CD4-positive, alpha-beta memory T cell (primary cell): Measurements from ENCODE around the gene RXFP1. TPM values are rescaled to one million over a fixed set of nuclear protein-coding genes. Genes with fewer than 3 reads are reported as not detected.
A peak's percentile ranks its signal among the peaks of the same experiment; 100 is the strongest.

ENCODE experiments used
- CTCF ChIA-PET: fragments of 350-600 bp; sonication (Branson Sonifier 250); formaldehyde crosslinking; loops from one replicate; lab custom pipeline; 2021; ENCODE audit warnings: inconsistent platforms; ENCODE audit not compliant: partially characterized antibody; lab: Charles Lee
- POLR2A ChIA-PET: fragments of 350-600 bp; sonication (Branson Sonifier 250); formaldehyde crosslinking; loops from one replicate; lab custom pipeline; 2021; ENCODE audit not compliant: partially characterized antibody; lab: Charles Lee
- DNase-seq, 5 donors: peaks; one replicate each; pipeline versions ENCODE4 v3.0.0 to v3.0.0-alpha.2; 2020 to 2022; ENCODE audit warnings: mixed read lengths in 1 of 5
- H3K27ac ChIP-seq: one replicate; pipeline ENCODE4 v1.7.0; 2013; ENCODE audit warnings: low read depth, low read length
- H3K27me3 ChIP-seq: 2 replicates; pipeline ENCODE4 v1.7.0; 2013; ENCODE audit warnings: mild to moderate bottlenecking, low read length, moderate library complexity; ENCODE audit not compliant: insufficient read depth
- H3K36me3 ChIP-seq: 2 replicates; pipeline ENCODE4 v1.7.0; 2013; ENCODE audit warnings: mild to moderate bottlenecking, low read length, moderate library complexity; ENCODE audit not compliant: insufficient read depth
- H3K4me1 ChIP-seq: 2 replicates; pipeline ENCODE4 v1.7.0; 2013; ENCODE audit warnings: mild to moderate bottlenecking, low read length, moderate library complexity; ENCODE audit not compliant: insufficient read depth
- H3K4me3 ChIP-seq, 2 donors: one replicate each; pipeline ENCODE4 v1.7.0; 2013; ENCODE audit warnings: low read length in 2 of 2, mild to moderate bottlenecking in 1 of 2
- H3K9me3 ChIP-seq, 2 donors: one replicate each; pipeline ENCODE4 v1.7.0; 2013; ENCODE audit warnings: low read length in 2 of 2, control low read depth in 1 of 2; ENCODE audit not compliant: control insufficient read depth in 1 of 2
- H3K27ac Mint-ChIP-seq, 7 donors: one replicate each; pipeline ENCODE4 v1.8.0; 2020 to 2021; ENCODE audit warnings: mixed read lengths in 7 of 7, mild to moderate bottlenecking in 6 of 7, inconsistent platforms in 3 of 7, moderate library complexity in 3 of 7
- H3K27me3 Mint-ChIP-seq, 2 donors: one replicate each; pipeline ENCODE4 v1.8.0; 2020 to 2021; ENCODE audit warnings: mixed read lengths in 2 of 2
- H3K36me3 Mint-ChIP-seq, 2 donors: one replicate each; pipeline ENCODE4 v1.8.0; 2020 to 2021; ENCODE audit warnings: mixed read lengths in 2 of 2, inconsistent platforms in 1 of 2, mild to moderate bottlenecking in 1 of 2
- H3K4me1 Mint-ChIP-seq, 4 donors: one replicate each; pipeline ENCODE4 v1.8.0; 2020 to 2021; ENCODE audit warnings: mixed read lengths in 4 of 4, mild to moderate bottlenecking in 1 of 4
- H3K4me3 Mint-ChIP-seq, 8 donors: one replicate each; pipeline ENCODE4 v1.8.0; 2020 to 2021; ENCODE audit warnings: mixed read lengths in 8 of 8, mild to moderate bottlenecking in 7 of 8, moderate library complexity in 6 of 8, inconsistent platforms in 3 of 8
- H3K9me3 Mint-ChIP-seq, 8 donors: one replicate each; pipeline ENCODE4 v1.8.0; 2020 to 2021; ENCODE audit warnings: mixed read lengths in 8 of 8, mild to moderate bottlenecking in 5 of 8, inconsistent platforms in 3 of 8, moderate library complexity in 1 of 8
- intact Hi-C: fragments of 100-400 bp; cut with micrococcal nuclease; formaldehyde crosslinking; loops from one replicate; pipeline ENCODE4 v1.15.1; 2023
- polyA plus RNA-seq, 2 donors: library from polyadenylated mRNA; unstranded; fragments of 300-500 nt; fragmentation: Illumina TruSeq; gene quantifications; one replicate each; pipeline ENCODE4 v1.2.3, GENCODE V29; 2021
- total RNA-seq, 2 experiments: library from RNA; stranded (reverse); gene quantifications; one replicate each; pipeline ENCODE4 v1.2.3, GENCODE V29; 2021

Gene RXFP1
- total and polyA plus RNA-seq, 4 experiments from 2014 or later: not detected

GRCh38 chr4:158610790-158611189 lies 89.1 kb downstream of the RXFP1 start:
- ChIA-PET CTCF (no interaction called here), POLR2A (no interaction called here)
- H3K4me1 ChIP-seq: no peaks in the 10 kb centered on the region
- DNase-seq: no peak
- no peaks in the 10 kb centered on the region for H3K9me3 ChIP-seq
- H3K27me3 ChIP-seq: no peaks in the 10 kb centered on the region
- H3K9me3 Mint-ChIP-seq: peaks cover 0 to 4% (median 0%) of the 10 kb centered on the region in 8 donors
- no peak overlapping the region for H3K4me3 ChIP-seq
- H3K36me3 ChIP-seq: no peaks in the 10 kb centered on the region
- no peak overlapping the region for H3K27ac ChIP-seq
- no peak overlapping the region for H3K4me3 Mint-ChIP-seq
- intact Hi-C loops: no loop called here
- peaks cover 0 to 8% (median 1%) of the 10 kb centered on the region in 4 donors for H3K4me1 Mint-ChIP-seq
- H3K27me3 Mint-ChIP-seq: peaks cover 0 to 15% of the 10 kb centered on the region in 2 donors
- H3K36me3 Mint-ChIP-seq: no peaks in the 10 kb centered on the region
- H3K27ac Mint-ChIP-seq: no peak overlapping the region

GRCh38 chr4:158613046-158613445 lies 91.4 kb downstream of the RXFP1 start:
- no peak overlapping the region for H3K27ac Mint-ChIP-seq
- no peak for DNase-seq

DNA sequence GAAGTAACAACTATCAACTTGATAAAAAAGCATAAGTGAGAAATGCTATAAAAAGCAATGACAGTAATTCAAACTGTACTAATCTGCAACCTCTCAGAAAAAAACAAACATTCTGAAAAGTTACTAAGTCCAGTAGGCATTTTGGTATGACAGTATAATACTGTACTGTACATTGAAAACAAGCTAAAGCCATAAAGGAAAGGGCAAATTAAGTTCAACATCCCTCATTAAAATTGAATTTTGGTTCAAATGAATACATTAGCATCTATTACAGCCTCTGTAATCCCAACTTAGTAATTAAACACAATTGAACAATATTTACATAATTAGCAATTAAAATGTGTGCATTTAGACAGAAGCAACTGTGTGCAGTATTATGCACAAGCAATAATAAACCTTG lies 96.3 kb downstream of the RXFP1 start:
- DNase-seq: no peak
- H3K4me3 Mint-ChIP-seq: no peak overlapping the region
- no peaks in the 10 kb centered on the region for H3K9me3 ChIP-seq
- no peaks in the 10 kb centered on the region for H3K27me3 ChIP-seq
- intact Hi-C loops: no loop called here
- H3K9me3 Mint-ChIP-seq: no peaks in the 10 kb centered on the region
- H3K4me3 ChIP-seq: no peak overlapping the region
- no peaks in the 10 kb centered on the region for H3K36me3 Mint-ChIP-seq
- POLR2A ChIA-PET: no interaction called here
- no peak overlapping the region for H3K27ac Mint-ChIP-seq
- no peaks in the 10 kb centered on the region for H3K36me3 ChIP-seq
- no peak overlapping the region for H3K27ac ChIP-seq
- CTCF ChIA-PET: no interaction called here
- no peaks in the 10 kb centered on the region for H3K4me1 Mint-ChIP-seq
- peaks cover 5 to 27% of the 10 kb centered on the region in 2 donors for H3K27me3 Mint-ChIP-seq
- no peaks in the 10 kb centered on the region for H3K4me1 ChIP-seq

More at GRCh38 chr4:158613046-158613445, 91.4 kb downstream of the RXFP1 start:
- H3K36me3 ChIP-seq: no peaks in the 10 kb centered on the region
- POLR2A ChIA-PET: no interaction called here
- Mint-ChIP-seq H3K4me3 (no peak overlapping the region), H3K27me3 (peaks cover 0 to 17% of the 10 kb centered on the region in 2 donors), H3K4me1 (peaks cover 0 to 8% (median 1%) of the 10 kb centered on the region in 4 donors), H3K9me3 (no peaks in the 10 kb centered on the region), H3K36me3 (no peaks in the 10 kb centered on the region)
- H3K4me1 ChIP-seq: no peaks in the 10 kb centered on the region
- H3K4me3 ChIP-seq: no peak overlapping the region
- no peaks in the 10 kb centered on the region for H3K27me3 ChIP-seq
- H3K27ac ChIP-seq: no peak overlapping the region
- H3K9me3 ChIP-seq: no peaks in the 10 kb centered on the region
- CTCF ChIA-PET: no interaction called here
- intact Hi-C loops: no loop called here

- H3K27me3 Mint-ChIP-seq: peaks cover 7 to 12% of the 10 kb centered on the region in 2 donors
- intact Hi-C loops: no loop called here
Observed at GRCh38 chr4:158621729-158622128, 100.0 kb downstream of the RXFP1 start.

DNA sequence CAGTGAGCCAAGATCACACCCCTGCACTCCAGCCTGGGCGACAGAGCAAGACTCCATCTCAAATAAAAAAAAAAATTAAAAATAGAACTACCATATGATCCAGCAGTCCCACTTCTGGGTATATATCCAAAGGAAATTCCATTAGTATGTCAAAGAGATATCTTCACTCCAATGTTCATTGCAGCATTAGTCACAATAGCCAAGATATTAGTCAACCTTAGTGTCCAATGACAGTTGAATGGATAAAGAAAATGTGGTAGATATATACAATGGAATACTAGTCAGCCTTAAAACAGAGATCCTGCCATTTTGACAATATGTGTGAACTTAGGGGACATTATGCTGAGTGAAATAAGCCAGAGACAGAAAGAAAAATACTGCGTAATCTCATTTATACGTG lies 100.6 kb downstream of the RXFP1 start:
- H3K27me3 Mint-ChIP-seq: peaks cover 7 to 10% of the 10 kb centered on the region in 2 donors
- intact Hi-C loops: no loop called here
- no peak for DNase-seq
- CTCF ChIA-PET: interaction anchor here (1.4 kb wide), 1 partner anchor 10 kb away, joined by 4 read pairs; no protein-coding TSS in a partner anchor
- H3K4me3 Mint-ChIP-seq: no peak overlapping the region
- H3K9me3 ChIP-seq: no peaks in the 10 kb centered on the region
- peaks cover 0 to 2% (median 0%) of the 10 kb centered on the region in 4 donors for H3K4me1 Mint-ChIP-seq
- H3K27ac ChIP-seq: no peak overlapping the region
- no peak overlapping the region for H3K4me3 ChIP-seq
- no peak overlapping the region for H3K27ac Mint-ChIP-seq
- no peaks in the 10 kb centered on the region for H3K9me3 Mint-ChIP-seq
- POLR2A ChIA-PET: no interaction called here
- H3K27me3 ChIP-seq: no peaks in the 10 kb centered on the region
- H3K36me3 ChIP-seq: no peaks in the 10 kb centered on the region
- no peaks in the 10 kb centered on the region for H3K36me3 Mint-ChIP-seq
- no peaks in the 10 kb centered on the region for H3K4me1 ChIP-seq

More at GRCh38 chr4:158621729-158622128, 100.0 kb downstream of the RXFP1 start:
- H3K36me3 ChIP-seq: no peaks in the 10 kb centered on the region
- H3K4me1 ChIP-seq: no peaks in the 10 kb centered on the region
- ChIA-PET POLR2A (no interaction called here), CTCF (interaction anchor here (1.4 kb wide), 1 partner anchor 10 kb away, joined by 4 read pairs; no protein-coding TSS in a partner anchor)
- DNase-seq: no peak
- no peak overlapping the region for H3K4me3 ChIP-seq
- no peak overlapping the region for H3K4me3 Mint-ChIP-seq
- H3K9me3 Mint-ChIP-seq: no peaks in the 10 kb centered on the region
- no peaks in the 10 kb centered on the region for H3K9me3 ChIP-seq
- H3K4me1 Mint-ChIP-seq: peaks cover 0 to 2% (median 0%) of the 10 kb centered on the region in 4 donors
- H3K27ac Mint-ChIP-seq: no peak overlapping the region
- H3K36me3 Mint-ChIP-seq: no peaks in the 10 kb centered on the region
- no peak overlapping the region for H3K27ac ChIP-seq
- H3K27me3 ChIP-seq: no peaks in the 10 kb centered on the region

GRCh38 chr4:158624889-158625478 lies 103.3 kb downstream of the RXFP1 start:
- peak in 3 of 5 donors; percentile 5 to 6 (median 6) for DNase-seq
- H3K4me1 ChIP-seq: no peaks in the 10 kb centered on the region
- no peaks in the 10 kb centered on the region for H3K36me3 Mint-ChIP-seq
- intact Hi-C loops: loop anchor here (2.0 kb wide), 1 partner anchor 370 kb away; no protein-coding TSS in a partner anchor
- H3K27ac Mint-ChIP-seq: no peak overlapping the region
- H3K9me3 ChIP-seq: no peaks in the 10 kb centered on the region
- POLR2A ChIA-PET: no interaction called here
- no peak overlapping the region for H3K4me3 ChIP-seq
- H3K9me3 Mint-ChIP-seq: no peaks in the 10 kb centered on the region
- H3K4me1 Mint-ChIP-seq: peaks cover 0 to 2% (median 0%) of the 10 kb centered on the region in 4 donors
- H3K4me3 Mint-ChIP-seq: no peak overlapping the region
- H3K27me3 ChIP-seq: peaks cover under 1% of the 10 kb centered on the region
- CTCF ChIA-PET: interaction anchor here (0.6 kb wide), 1 partner anchor 82 kb away, joined by 3 read pairs; no protein-coding TSS in a partner anchor
- no peak overlapping the region for H3K27ac ChIP-seq
- H3K27me3 Mint-ChIP-seq: peaks cover 5 to 7% of the 10 kb centered on the region in 2 donors
- no peaks in the 10 kb centered on the region for H3K36me3 ChIP-seq

GRCh38 chr4:158625544-158625943 lies 103.9 kb downstream of the RXFP1 start:
- CTCF ChIA-PET: interaction anchor here (0.6 kb wide), 1 partner anchor 82 kb away, joined by 3 read pairs; no protein-coding TSS in a partner anchor

More at GRCh38 chr4:158625544-158625943, 103.9 kb downstream of the RXFP1 start:
- Mint-ChIP-seq H3K27me3 (peaks cover 1 to 7% of the 10 kb centered on the region in 2 donors), H3K36me3 (no peaks in the 10 kb centered on the region), H3K9me3 (no peaks in the 10 kb centered on the region), H3K27ac (no peak overlapping the region), H3K4me3 (no peak overlapping the region), H3K4me1 (peaks cover 0 to 2% (median 0%) of the 10 kb centered on the region in 4 donors)
- Histone ChIP-seq H3K4me3 (no peak overlapping the region), H3K36me3 (no peaks in the 10 kb centered on the region), H3K27me3 (peaks cover 4% of the 10 kb centered on the region), H3K4me1 (no peaks in the 10 kb centered on the region), H3K9me3 (no peaks in the 10 kb centered on the region), H3K27ac (no peak overlapping the region)
- intact Hi-C loops: loop anchor here (2.0 kb wide), 1 partner anchor 371 kb away; no protein-coding TSS in a partner anchor
- POLR2A ChIA-PET: interaction anchor here (0.7 kb wide), 1 partner anchor 14 kb away, joined by 3 read pairs; no protein-coding TSS in a partner anchor
- DNase-seq: no peak
